HCEC 1CT (cell line): Measurements from ENCODE around the gene CISD2.
"Not testable (repeated sequence)": the region's sequence is repeated elsewhere in the genome, so short reads cannot be mapped to it uniquely, and the experiment has no call there.

Experiments
- DNase-seq: peaks from one replicate; pipeline ENCODE4 v3.0.0-alpha.2; 2017

Gene CISD2

GRCh38 chr4:102850370-102850769 lies 18.4 kb upstream of the CISD2 start:
- no peak for DNase-seq

DNA sequence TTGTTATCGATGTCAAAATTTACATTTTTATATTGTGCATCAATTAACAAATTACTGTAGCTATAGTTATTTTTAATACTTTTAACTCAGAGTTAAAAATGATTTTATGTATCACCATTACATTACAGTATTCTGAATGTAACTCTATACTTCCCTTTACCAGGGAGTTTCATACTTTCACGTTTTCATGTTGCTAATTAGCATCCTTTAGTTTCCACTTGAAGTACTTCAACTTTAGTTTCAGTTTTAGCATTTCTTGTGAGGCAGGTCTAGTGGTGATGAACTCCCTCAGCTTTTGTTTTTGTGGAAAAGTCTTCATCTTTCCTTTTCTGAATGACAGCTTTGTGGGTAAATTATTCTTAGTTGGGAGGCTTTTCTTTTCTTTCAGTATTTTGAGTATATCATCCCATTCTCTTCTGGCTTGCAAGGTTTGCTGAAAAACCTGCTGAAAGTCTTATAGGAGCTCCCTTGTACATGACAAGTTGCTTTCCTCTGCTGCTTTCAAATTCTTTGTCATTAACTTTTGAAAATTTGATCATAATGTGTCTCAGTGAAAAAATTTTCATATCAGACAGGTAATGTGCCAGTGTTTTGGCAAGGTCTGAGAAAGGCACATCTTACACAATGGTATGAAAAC lies 9.8 kb upstream of the CISD2 start:
- DNase-seq = no peak

DNA sequence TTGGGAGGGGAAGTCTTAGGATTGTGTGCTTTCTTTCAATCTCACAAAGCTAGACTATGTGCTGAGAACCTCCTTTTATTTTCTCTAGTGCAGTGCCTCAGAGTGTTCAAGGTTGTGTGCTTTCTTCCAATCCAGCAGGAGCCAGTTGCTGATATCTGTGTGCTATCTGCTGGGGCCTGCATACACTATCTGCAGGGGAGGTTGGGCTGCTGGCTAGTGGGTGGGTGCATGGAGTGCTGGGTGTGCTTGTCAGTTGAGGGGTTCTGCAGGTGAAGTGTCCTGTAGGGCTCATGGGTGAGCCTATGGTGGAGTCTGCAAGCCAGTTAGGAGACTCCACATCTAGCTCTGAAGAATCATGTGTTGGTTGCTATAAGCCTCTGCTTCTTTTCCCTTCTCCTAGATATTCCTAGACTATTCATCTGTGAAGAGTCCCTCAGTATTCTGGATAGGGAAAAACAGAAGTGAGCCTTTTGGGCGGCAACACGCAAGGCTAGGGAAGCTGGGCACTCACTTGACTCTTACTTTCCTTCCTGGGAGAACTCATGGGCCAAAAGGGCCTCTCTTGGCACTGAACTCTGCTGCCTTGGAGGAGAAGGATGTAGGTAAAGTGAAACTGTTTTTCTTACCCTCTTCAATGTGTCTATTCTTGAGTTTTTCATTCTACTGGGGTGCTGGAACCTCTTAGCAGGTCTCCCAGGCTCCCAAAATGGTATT lies 8.0 kb upstream of the CISD2 start:
- DNase-seq = no peak

DNA sequence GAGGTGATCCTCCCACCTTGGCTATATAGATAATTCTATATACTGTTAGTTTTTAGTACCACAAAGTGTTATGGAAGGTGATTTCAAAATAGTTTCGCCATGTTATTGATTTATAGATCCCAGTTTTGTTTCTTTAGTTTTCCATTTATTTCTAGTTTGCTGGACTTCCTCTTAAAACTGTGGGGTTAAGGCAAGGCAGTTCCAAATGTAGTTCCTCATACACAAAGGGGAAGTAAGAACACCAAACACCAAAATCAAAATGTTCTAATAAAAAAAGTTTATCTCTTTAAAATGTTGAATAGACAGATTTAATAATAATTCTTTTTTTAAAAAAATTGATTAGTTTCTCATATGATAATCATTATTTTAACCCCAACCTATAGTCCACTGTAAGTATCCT lies 6.8 kb upstream of the CISD2 start:
- no peak for DNase-seq

DNA sequence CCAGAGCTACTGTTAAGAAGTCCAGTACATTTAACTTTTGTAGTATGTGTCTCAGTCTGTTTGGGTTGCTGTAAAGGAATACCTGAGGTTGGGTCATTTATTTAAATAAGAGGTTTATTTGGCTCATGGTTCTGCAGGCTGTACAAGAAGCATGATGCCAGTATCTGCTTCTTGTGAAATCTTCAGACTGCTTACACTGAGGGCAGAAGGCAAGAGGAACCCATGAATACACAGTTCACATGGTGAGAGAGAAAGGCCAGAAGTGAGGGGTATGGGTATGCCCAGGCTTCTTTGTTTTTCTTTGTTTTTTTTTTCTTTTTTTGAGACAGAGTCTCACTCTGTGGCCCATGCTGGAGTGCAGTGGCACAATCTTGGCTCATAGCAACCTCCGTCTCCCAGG lies 6.0 kb upstream of the CISD2 start:
- DNase-seq = no peak

- not testable (repeated sequence) for DNase-seq
Measured at GRCh38 chr4:102865327-102865726, 3.5 kb upstream of the CISD2 start.

DNA sequence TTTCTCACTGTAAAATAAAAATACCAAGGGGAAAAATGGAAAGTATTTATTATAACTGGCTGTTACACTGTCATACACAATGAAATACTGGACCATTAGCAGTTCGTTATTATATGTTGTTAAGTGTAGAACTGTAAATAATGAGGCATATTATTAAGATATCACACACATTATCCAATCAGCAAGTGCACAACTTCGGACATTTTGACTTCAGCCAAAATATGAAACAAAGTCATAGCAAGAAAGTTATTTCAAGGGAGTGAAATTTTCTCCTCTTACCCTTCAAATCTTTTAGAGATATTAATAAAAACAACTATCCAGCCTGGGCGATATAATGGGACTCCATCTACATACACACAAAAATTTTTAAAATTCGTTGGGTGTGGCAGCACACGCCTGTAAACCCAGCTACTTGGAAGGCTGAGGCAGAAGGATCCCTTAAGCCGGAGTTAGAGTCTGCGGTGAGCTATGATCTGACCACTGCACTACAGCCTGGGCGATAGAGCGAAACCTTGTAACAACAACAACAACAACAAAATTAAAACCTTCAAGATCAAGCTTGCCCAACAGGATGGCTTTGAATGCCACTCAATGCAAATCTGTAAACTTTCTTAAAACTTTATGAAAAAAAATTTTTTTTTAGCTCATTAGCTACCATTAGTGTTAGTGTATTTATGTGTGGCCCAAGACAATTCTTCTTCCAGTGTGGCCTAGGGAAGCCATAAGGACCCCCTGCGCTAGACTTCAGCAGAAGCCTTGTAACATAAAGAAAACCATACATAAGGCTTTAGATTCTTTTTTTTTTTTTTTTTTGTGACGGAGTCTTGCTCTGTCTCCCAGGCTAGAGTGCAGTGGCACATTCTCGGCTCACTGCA lies 1.3 kb upstream of the CISD2 start:
- no peak for DNase-seq

GRCh38 chr4:102868153-102868780 lies 525 bp upstream of the CISD2 start:
- no peak for DNase-seq

GRCh38 chr4:102869569-102870197 lies 891 bp downstream of the CISD2 start:
- no peak for DNase-seq

DNA sequence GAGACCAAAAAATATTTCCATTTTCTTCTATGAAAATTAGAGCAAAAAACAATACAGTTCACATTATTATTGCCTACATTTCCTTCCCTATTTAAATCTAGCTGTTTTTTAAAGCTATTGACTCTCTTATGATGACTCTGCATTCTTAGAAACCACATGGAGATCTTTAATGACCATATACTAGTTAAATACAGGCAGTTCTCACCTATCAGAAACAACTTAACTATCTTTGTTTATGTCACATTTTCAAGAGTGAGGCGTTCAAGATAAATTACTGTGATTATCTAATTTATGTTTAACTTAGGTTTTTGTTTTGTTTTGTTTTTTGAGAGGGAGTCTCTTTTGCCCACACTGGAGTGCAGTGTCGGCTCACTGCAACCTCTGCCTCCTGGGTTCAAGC lies 3.0 kb downstream of the CISD2 start:
- no peak for DNase-seq

DNA sequence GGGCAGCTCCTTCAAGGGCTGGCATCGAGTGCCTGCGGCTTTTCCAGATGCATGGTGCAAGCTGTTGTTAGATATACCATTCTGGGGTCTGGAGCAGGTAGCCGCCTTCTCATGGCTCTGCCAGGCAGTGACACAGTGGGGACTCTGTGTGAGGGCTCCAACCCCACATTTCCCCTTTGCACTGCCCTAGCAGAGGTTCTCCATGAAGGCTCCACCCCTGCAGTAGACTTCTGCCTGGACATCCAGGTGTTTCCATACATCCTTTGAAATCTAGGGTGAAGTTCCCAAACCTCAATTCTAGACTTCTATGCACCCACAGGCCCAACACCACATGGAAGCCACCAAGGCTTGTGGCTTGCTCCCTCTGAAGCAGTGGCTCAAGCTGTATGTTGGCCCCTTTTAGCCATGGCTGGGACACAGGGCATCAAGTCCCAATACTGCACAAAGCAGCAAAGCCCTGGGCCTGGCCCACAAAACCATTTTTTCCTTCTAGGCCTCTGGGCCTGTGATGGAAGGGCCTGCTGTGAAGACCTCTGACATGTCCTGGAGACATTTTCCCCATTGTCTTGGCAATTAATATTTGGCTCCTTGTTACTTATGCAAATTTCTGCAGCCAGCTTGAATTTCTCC lies 8.8 kb downstream of the CISD2 start:
- not testable (repeated sequence) for DNase-seq

GRCh38 chr4:102878349-102878748 lies 9.6 kb downstream of the CISD2 start:
- DNase-seq = not testable (repeated sequence)

DNA sequence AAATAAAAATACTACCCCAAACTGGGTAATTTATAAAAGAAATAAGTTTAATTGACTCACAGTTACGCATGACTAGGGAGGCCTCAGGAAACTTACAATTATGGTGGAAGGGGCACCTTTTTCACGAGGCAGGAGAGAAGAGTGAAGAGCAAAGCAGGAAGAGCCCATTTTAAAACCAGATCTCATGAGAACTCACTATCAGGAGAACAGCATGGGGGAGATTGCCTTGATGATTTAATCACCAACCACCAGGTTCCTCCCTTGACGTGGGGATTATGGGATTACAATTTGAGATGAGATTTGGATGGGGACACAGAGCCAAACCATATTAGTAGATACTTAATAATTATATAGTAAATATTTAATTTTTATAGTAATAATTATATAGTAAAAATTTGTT lies 10.1 kb downstream of the CISD2 start:
- no peak for DNase-seq

DNA sequence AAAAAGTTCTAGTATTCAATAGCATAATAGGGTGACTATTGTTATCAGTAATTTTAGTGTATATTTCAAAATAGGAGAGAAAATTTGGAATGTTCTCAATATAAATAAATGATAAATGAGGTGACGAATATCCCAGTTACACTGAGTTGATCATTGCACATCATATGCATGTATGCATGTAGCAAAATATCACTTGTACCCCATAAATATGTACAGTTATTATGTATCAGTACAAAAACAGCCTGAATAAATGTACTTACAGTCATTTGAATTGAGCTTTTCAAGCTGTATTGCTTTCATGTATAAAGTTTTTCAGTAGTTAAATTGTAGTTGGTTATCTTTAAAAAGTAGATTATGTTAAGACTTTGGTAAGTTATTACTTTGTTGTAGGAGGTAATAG lies 12.6 kb downstream of the CISD2 start:
- no peak for DNase-seq

DNA sequence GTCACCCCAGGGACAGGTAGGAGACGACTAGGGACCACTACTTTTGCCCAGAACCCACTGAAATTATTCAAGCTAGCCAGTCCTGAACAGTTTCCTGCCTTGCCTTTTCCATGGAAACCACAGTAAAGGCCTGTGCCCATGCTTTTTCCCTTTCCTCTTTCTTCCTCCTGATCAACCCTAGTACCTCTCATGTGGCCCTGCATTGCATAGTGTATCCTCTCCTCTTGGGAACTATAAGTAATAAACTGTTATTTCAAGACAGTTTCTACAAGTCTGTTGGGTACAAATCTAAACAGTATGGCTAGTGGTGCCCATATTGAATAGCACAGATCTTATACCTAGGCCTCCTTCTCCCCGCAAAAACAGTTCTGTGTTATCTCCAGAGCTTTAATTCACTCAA lies 14.5 kb downstream of the CISD2 start:
- no peak for DNase-seq

- DNase-seq = not testable (repeated sequence)
Measured at GRCh38 chr4:102888570-102888969, 19.8 kb downstream of the CISD2 start.

DNA sequence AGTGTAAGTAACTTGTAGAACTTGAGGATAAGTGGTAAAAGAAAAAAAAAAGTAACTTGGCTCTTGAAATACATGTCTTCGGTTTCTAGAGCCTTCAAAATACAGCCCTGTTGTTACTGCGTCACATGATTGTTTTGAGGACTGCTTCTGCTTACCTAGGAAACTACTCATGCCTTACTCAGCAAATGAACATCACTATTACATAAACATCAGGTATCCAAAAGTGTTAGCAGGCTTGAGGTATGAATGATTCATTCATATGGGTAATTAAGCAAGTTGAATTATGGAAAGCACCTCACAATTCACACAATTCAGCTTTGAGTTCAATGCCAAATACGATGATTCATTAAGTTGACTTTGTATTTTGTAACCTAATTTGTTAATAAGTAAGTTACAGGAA lies 21.1 kb downstream of the CISD2 start:
- not testable (repeated sequence) for DNase-seq

DNA sequence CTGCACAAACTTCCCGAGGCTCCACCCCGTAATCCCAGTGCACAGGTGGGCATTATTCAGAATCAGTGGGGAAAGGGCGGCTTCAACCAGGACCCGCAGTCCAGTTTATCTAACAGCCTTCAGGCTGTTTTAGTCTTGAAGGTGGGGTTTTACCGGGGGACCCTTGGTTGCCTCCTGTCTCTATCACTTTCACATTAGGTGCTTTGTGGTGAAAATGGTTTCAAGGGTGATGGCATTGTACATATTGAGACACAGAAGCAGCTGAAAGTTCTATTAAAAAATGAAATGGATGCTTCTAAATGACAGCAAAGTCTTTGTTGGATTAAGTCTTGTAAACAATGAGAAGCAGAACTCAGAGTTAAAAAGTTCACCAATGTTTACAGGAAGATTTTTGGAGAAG lies 27.8 kb downstream of the CISD2 start:
- not testable (repeated sequence) for DNase-seq

- not testable (repeated sequence) for DNase-seq
Measured at GRCh38 chr4:102897610-102898009, 28.8 kb downstream of the CISD2 start.

GRCh38 chr4:102901804-102902203 lies 33.0 kb downstream of the CISD2 start:
- no peak for DNase-seq

DNA sequence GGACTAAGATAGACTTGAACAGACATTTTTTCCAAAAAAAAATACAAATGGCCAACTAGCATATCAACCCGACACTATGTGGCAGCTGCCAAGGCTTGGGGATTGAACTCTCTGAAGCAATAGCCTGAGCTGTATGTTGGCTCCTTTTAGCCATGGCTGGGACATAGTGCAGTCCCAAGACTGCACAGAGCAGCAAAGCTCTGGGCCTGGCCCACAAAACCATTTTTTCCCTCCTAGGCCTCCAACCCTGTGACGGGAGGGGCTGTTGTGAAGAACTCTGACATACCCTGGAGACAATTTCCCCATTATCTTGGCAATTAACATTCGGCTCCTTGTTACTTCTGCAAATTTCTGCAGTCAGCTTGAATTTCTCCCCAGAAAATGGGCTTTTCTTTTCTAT lies 50.1 kb downstream of the CISD2 start:
- DNase-seq = no peak

- DNase-seq = not testable (repeated sequence)
Measured at GRCh38 chr4:102919697-102920096, 50.9 kb downstream of the CISD2 start.
